ENCODE results near the gene PICK1.

GRCh38 chr22:38120359-38121110 lies 63.3 kb downstream of the PICK1 start:
- TF ChIP-seq CTCF (optimal IDR thresholded peaks at IDR 0.05 in 1 of 3, IDR thresholded peaks at IDR 0.05 in 1 of 3, conservative IDR thresholded peaks at IDR 0.05 in 1 of 3; ENCODE audit: extremely low read depth in 1 of 3, insufficient read depth in 2 of 3, low read length in 3 of 3) (no peak), EZH2 (IDR thresholded peaks at IDR 0.05; ENCODE audit: low read length) (no peak)

Measured in keratinocyte (primary cell).